Peyer's patch (tissue), 4 donors: ENCODE data around the gene ADCY7.

Source experiments
- CTCF ChIP-seq, 6 experiments: fragments of 450-650 bp in 4 of 6; fragments of 200-600 bp in 2 of 6; sonication (generic) in 1 of 6; IDR thresholded peaks; one replicate each; pipeline ENCODE4 v1.5.1; 2017 to 2019; ENCODE audit warnings: antibody characterized with exemption in 6 of 6, mild to moderate bottlenecking in 3 of 6, moderate library complexity in 1 of 6
- POLR2A ChIP-seq, 2 donors: fragments of 450-650 bp; IDR thresholded peaks; one replicate each; pipeline ENCODE4 v1.5.1; 2017; ENCODE audit warnings: antibody characterized with exemption in 2 of 2, mild to moderate bottlenecking in 2 of 2, moderate library complexity in 2 of 2

GRCh38 chr16:50259334-50260205 lies 6.8 kb upstream of the ADCY7 start:
- TF ChIP-seq CTCF (IDR thresholded peaks at IDR 0.05) (no peak), POLR2A (IDR thresholded peaks at IDR 0.05) (no peak)
